ENCODE results near the gene FOXL3. TPM values are rescaled to one million over a fixed set of nuclear protein-coding genes. Genes with fewer than 3 reads are reported as not detected.

The FOXL3 gene
- total RNA-seq, 1 experiment from 2014 or later, result not detected

Other genes starting within 250 kb of the FOXL3 start
- gene FAM20C, start 97.6 kb upstream of the FOXL3 start, total RNA-seq (2021; ENCODE audit: unreplicated experiment), result 27.1 TPM
- 44.7 TPM for gene PDGFA, start 229.7 kb downstream of the FOXL3 start, total RNA-seq (2021; ENCODE audit: unreplicated experiment)